ENCODE data around the gene CCL16.

DNA sequence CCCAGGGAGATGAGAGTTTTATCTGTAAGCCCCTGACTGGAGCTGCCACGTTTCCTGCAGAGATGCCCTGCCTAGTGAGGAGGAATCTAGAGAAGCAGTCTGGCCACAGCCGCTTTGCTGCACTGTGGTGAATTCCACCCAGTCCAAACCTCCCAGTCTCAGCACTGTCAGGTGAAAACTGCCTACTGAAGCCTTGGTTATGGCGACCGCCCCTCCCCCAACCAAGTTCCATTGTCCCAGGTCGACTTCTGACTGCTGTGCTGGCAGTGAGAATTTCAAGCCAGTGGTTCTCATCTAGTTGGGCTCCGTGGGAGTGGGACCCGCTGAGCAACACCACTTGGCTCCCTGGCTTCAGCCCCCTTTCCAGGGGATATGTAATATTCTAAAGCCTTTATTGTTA is 27.6 kb downstream of the CCL16 start:
- TF ChIP-seq GATA3 (IDR thresholded peaks at IDR 0.05; ENCODE audit: low read depth, low read length): no peak
- no peak for TF ChIP-seq GATA2 (IDR thresholded peaks at IDR 0.05; ENCODE audit: low read depth, low read length)
